Thoracic aorta (tissue), 2 donors: ENCODE data around the gene TBC1D4. TPM values are rescaled to one million over a fixed set of nuclear protein-coding genes. Genes with fewer than 3 reads are reported as not detected.

Experiments
- ATAC-seq: fragments of 150-250 bp; one replicate; pipeline ENCODE4 v1.8.0; 2017; ENCODE audit warnings: low read depth; ENCODE audit not compliant: insufficient number of reproducible peaks, low FRiP score
- DNase-seq: peaks from one replicate; pipeline ENCODE4 v3.0.0-alpha.2; 2020; ENCODE audit warnings: low spot score
- H3K27ac ChIP-seq, 2 donors: fragments of 200-600 bp; sonication (generic); 1 replicate in 1 of 2; 2 replicates in 1 of 2; pipeline ENCODE4 v1.5.1; 2016; ENCODE audit warnings: mild to moderate bottlenecking in 2 of 2, moderate library complexity in 2 of 2
- H3K27me3 ChIP-seq: fragments of 200-600 bp; sonication (generic); replicated peaks from 2 replicates; pipeline ENCODE4 v1.6.0; 2016; ENCODE audit warnings: mild to moderate bottlenecking; ENCODE audit not compliant: insufficient read depth
- H3K36me3 ChIP-seq: fragments of 200-600 bp; sonication (generic); one replicate; pipeline ENCODE4 v1.5.1; 2016
- H3K4me1 ChIP-seq, 2 donors: fragments of 200-600 bp; sonication (generic); 1 replicate in 1 of 2; 2 replicates in 1 of 2; pipeline versions ENCODE4 v1.5.1 to v1.6.0; 2016; ENCODE audit warnings: low read depth in 2 of 2, mild to moderate bottlenecking in 1 of 2; ENCODE audit not compliant: control insufficient read depth in 1 of 2
- H3K4me3 ChIP-seq: fragments of 200-600 bp; sonication (generic); 2 replicates; pipeline ENCODE4 v1.5.1; 2016; ENCODE audit warnings: mild to moderate bottlenecking
- H3K9me3 ChIP-seq: fragments of 200-600 bp; sonication (generic); 2 replicates; pipeline ENCODE4 v1.5.1; 2016
- CTCF ChIP-seq: fragments of 200-600 bp; sonication (generic); IDR thresholded peaks from one replicate; pipeline ENCODE4 v1.5.1; 2019; ENCODE audit warnings: antibody characterized with exemption
- total RNA-seq, 2 donors: library from RNA; depleted of rRNA; stranded (reverse); fragments of >200 nt; gene quantifications; one replicate each; pipeline versions ENCODE4 v1.1.0 to v1.2.3, GENCODE V29; 2016

Gene TBC1D4
- total RNA-seq, 2 donors from 2014 or later = 15.8 to 20.3 TPM

- Histone ChIP-seq H3K4me1 (peaks cover 3 to 4% of the 10 kb centered on the region in 2 donors), H3K27ac (no peak overlapping the region)
- ATAC-seq = no peak
Observed at GRCh38 chr13:75331792-75332349, 150.1 kb downstream of the TBC1D4 start.

GRCh38 chr13:75330770-75331169 lies 151.2 kb downstream of the TBC1D4 start:
- H3K36me3 ChIP-seq = no peaks in the 10 kb centered on the region
- H3K9me3 ChIP-seq = no peaks in the 10 kb centered on the region
- no peak overlapping the region for H3K4me3 ChIP-seq
- no peaks in the 10 kb centered on the region for H3K27me3 ChIP-seq
- no peak overlapping the region for H3K27ac ChIP-seq
- no peak for ATAC-seq
- no peak for DNase-seq
- H3K4me1 ChIP-seq = peaks cover 3 to 6% of the 10 kb centered on the region in 2 donors
- no peak for TF ChIP-seq CTCF

More at GRCh38 chr13:75331792-75332349, 150.1 kb downstream of the TBC1D4 start:
- no peak overlapping the region for H3K4me3 ChIP-seq
- DNase-seq = no peak
- TF ChIP-seq CTCF = no peak
- no peaks in the 10 kb centered on the region for H3K36me3 ChIP-seq
- no peaks in the 10 kb centered on the region for H3K27me3 ChIP-seq
- no peaks in the 10 kb centered on the region for H3K9me3 ChIP-seq

- Histone ChIP-seq H3K27me3 (no peaks in the 10 kb centered on the region), H3K4me1 (peaks cover 3 to 6% of the 10 kb centered on the region in 2 donors), H3K9me3 (no peaks in the 10 kb centered on the region), H3K36me3 (no peaks in the 10 kb centered on the region), H3K4me3 (no peak overlapping the region), H3K27ac (no peak overlapping the region)
- no peak for DNase-seq
- no peak for TF ChIP-seq CTCF
- no peak for ATAC-seq
Observed at GRCh38 chr13:75329723-75330122, 152.2 kb downstream of the TBC1D4 start.

- ATAC-seq (no peak), DNase-seq (no peak)
- H3K36me3 ChIP-seq = no peaks in the 10 kb centered on the region
- TF ChIP-seq CTCF = no peak
- no peaks in the 10 kb centered on the region for H3K9me3 ChIP-seq
- H3K27ac ChIP-seq = no peak overlapping the region
- peaks cover 3 to 6% of the 10 kb centered on the region in 2 donors for H3K4me1 ChIP-seq
- H3K27me3 ChIP-seq = no peaks in the 10 kb centered on the region
- no peak overlapping the region for H3K4me3 ChIP-seq
Observed at GRCh38 chr13:75329097-75329496, 152.9 kb downstream of the TBC1D4 start.

- no peaks in the 10 kb centered on the region for H3K9me3 ChIP-seq
- H3K36me3 ChIP-seq = no peaks in the 10 kb centered on the region
- ATAC-seq = no peak
- no peak overlapping the region for H3K4me3 ChIP-seq
- no peak for DNase-seq
- no peaks in the 10 kb centered on the region for H3K27me3 ChIP-seq
- no peak overlapping the region for H3K27ac ChIP-seq
- TF ChIP-seq CTCF = no peak
- peaks cover 3 to 6% of the 10 kb centered on the region in 2 donors for H3K4me1 ChIP-seq
Observed at GRCh38 chr13:75327135-75327510, 154.8 kb downstream of the TBC1D4 start.
